Endometrial microvascular endothelial cells (primary cell): ENCODE data around the gene MYF6. TPM values are rescaled to one million over a fixed set of nuclear protein-coding genes. Genes with fewer than 3 reads are reported as not detected.

Experiments
- in situ Hi-C: cut with HindIII; loops from 2 replicates; pipeline ENCODE4 v1.10.0; 2017; ENCODE audit warnings: low sequenced_read_pairs, low pct_unique_long_range_greater_than_20kb; ENCODE audit errors: inconsistent ontology term
- total RNA-seq: library from RNA; depleted of rRNA; stranded (reverse); fragments of >200 nt; gene quantifications from one replicate; pipeline ENCODE4 v1.2.3, GENCODE V29; 2015; ENCODE audit errors: inconsistent ontology term

Gene MYF6
- total RNA-seq, 1 donor from 2014 or later = not detected

DNA sequence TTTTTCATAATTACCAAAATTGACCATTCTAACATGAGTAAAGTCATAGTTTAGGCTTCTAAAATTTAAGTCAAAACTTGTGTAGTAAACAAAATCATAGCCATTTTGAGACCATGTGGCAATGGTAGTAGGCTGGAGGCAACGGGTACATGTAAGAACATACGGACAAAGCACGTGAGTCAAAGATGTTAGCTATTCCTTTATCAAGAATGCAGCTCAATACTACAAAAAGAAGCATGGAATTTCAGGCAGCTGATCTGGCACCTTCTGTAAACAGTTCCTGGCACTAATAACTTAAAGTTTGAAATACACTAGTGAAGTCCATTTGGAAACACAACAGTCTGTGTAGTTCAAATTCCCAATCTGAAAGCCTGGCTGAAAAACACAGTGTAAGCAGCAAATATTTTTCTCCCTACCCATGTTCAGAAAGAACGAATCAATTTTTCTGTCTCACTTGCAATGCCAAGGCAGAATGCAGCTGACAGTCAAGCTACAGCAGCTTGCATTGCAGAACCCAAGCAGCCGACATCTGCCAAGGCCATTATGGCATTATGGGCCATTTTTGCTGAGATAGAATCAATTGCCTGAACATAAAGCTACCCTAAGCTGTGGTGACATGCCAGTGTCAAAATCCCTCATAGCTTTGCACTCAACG is 38.5 kb downstream of the MYF6 start:
- in situ Hi-C loops = no loop called here

DNA sequence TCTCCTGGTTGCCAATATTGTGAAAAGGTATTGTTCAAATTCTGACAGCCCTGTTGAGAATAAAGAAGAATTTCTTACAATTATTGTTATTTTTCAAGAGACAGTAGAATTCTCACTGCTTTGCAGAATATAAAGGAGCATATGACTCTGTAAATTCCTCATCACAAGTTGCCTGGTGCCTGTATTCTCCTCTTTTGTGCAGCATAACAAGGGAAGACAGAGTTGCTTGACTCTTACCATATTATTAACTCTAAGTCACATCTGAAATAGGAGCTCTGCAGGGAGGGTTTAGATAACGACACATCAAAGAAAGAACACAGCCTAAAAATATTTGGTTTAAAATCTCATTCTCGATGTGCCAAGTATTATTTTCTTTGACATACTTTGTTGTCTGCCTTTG is 40.4 kb downstream of the MYF6 start:
- in situ Hi-C loops = no loop called here

DNA sequence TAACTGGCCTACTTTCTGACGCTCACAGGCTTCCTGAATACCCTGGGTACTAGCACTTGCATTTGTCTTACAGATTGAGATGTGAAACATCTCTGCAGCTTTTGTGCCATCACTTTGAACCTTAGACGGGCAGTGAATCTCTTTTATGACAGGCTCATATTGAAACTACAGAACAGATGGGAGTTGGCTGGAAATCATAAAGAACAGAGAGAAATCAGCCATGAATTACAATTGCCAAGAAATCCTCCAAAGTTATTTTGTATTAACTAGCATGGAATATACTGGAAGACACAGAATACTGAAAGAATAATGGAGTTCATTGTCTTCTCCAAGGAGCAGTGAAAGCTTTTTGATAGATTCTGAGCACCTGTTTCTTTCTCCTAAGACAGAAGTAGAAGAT is 42.0 kb downstream of the MYF6 start:
- in situ Hi-C loops = no loop called here

DNA sequence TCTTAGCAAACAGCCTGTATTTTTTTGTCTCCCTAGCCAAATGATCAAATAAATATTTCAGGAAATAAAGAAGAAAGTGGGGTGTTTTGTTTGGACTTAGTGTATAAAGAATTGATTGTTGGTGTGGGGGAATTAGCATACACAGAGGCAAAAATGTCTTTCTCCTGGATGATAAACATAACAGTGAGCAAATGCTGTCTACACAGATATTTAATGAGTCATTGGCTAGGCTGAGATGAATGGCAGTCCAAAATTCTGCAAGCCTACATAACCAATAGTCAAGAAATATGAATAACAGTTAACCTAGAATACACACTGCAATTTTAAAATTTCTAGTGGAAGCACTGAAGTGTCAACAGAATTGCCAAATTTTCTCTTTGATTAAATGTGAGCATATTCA is 45.0 kb downstream of the MYF6 start:
- in situ Hi-C loops = no loop called here

DNA sequence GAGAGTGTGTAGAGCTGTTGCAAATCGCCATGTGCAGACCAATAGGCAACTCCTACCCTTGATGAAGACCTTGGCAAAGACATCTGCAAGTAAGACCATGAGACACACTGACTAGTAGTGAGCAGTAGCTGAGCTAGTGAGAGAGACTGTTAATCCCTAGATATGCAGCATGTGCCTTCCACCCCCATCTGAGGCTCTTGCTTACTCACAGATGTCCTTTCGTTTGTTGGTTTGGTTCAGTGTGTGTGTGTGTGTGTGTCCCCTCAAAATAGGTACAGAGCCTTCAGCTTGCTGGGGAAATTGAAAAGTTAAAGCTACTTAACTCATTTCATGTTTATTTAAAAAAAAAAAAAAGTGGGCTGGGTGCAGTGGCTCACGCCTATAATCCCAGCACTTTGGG is 46.8 kb downstream of the MYF6 start:
- in situ Hi-C loops = no loop called here

DNA sequence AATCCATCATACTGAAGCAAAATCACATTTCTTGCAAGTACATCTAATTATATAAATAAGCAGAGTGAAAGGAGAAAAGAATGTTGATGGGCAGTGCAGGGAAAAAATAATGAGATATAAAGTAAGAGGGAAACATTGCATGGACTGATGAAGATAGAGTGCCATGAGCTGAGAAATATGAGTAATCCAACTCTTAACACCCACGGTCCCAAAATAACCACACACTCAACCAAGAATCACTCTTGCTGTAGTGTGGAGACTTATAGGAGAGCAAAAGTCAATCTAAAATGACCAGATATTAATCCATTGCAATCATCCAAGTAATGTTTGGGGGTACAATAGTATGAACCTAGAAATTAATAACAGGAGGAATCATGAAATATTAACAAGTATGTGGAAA is 49.4 kb downstream of the MYF6 start:
- in situ Hi-C loops = no loop called here

Other genes with a start within 250 kb of the MYF6 start
- gene MYF5, start 9.3 kb downstream of the MYF6 start, total RNA-seq = not detected
- 0.46 TPM for gene LIN7A, start 230.3 kb downstream of the MYF6 start, total RNA-seq